ENCODE measurements around the gene CXCL12.

The CXCL12 gene

GRCh38 chr10:44356139-44357022, 28.5 kb downstream of the CXCL12 start:
- Histone ChIP-seq H4K20me1 (ENCODE audit: insufficient read depth, low read length) (no peaks in the 10 kb centered on the region), H2AFZ (ENCODE audit: low read depth, low read length) (0 out of 2 replicates have a peak overlapping the region, but pooled peaks have one; percentile 30), H3K36me3 (replicated peaks; ENCODE audit: low read depth, low read length) (no peaks in the 10 kb centered on the region), H3K27ac (ENCODE audit: low read length) (no peak overlapping the region), H3K4me2 (ENCODE audit: low read length) (peak overlapping the region; percentile 63), H3K27me3 (ENCODE audit: low read depth, low read length) (no peaks in the 10 kb centered on the region), H3K9ac (ENCODE audit: low read length) (no peak overlapping the region), H3K4me3 (ENCODE audit: low read length) (peak overlapping the region; percentile 31; the same call in 1 of the 2 replicates), H3K4me1 (ENCODE audit: low read length) (peaks cover 16% of the 10 kb centered on the region), H3K9me3 (ENCODE audit: insufficient read depth, low read length) (no peaks in the 10 kb centered on the region), H3K79me2 (ENCODE audit: low read length) (no peaks in the 10 kb centered on the region)
- no peak for TF ChIP-seq EZH2phosphoT487 (IDR thresholded peaks at IDR 0.05; ENCODE audit: low read depth)
- TF ChIP-seq CTCF (IDR thresholded peaks at IDR 0.05; ENCODE audit: low read depth, low read length): no peak

- TF ChIP-seq EZH2phosphoT487 (IDR thresholded peaks at IDR 0.05; ENCODE audit: low read depth) (no peak), CTCF (IDR thresholded peaks at IDR 0.05; ENCODE audit: low read depth, low read length) (no peak)
- Histone ChIP-seq H4K20me1 (ENCODE audit: insufficient read depth, low read length) (no peaks in the 10 kb centered on the region), H3K36me3 (replicated peaks; ENCODE audit: low read depth, low read length) (no peaks in the 10 kb centered on the region), H2AFZ (ENCODE audit: low read depth, low read length) (no peak overlapping the region), H3K27ac (ENCODE audit: low read length) (no peak overlapping the region), H3K9ac (ENCODE audit: low read length) (no peak overlapping the region), H3K4me3 (ENCODE audit: low read length) (no peak overlapping the region), H3K4me2 (ENCODE audit: low read length) (no peak overlapping the region), H3K4me1 (ENCODE audit: low read length) (peaks cover 16% of the 10 kb centered on the region), H3K9me3 (ENCODE audit: insufficient read depth, low read length) (no peaks in the 10 kb centered on the region), H3K27me3 (ENCODE audit: low read depth, low read length) (no peaks in the 10 kb centered on the region), H3K79me2 (ENCODE audit: low read length) (no peaks in the 10 kb centered on the region)
Measured at GRCh38 chr10:44355630-44356029, 29.3 kb downstream of the CXCL12 start.

GRCh38 chr10:44354771-44355170, 30.1 kb downstream of the CXCL12 start:
- Histone ChIP-seq H3K4me2 (ENCODE audit: low read length) (no peak overlapping the region), H2AFZ (ENCODE audit: low read depth, low read length) (no peak overlapping the region), H3K36me3 (replicated peaks; ENCODE audit: low read depth, low read length) (no peaks in the 10 kb centered on the region), H3K27me3 (ENCODE audit: low read depth, low read length) (no peaks in the 10 kb centered on the region), H3K9me3 (ENCODE audit: insufficient read depth, low read length) (no peaks in the 10 kb centered on the region), H4K20me1 (ENCODE audit: insufficient read depth, low read length) (no peaks in the 10 kb centered on the region), H3K9ac (ENCODE audit: low read length) (no peak overlapping the region), H3K4me3 (ENCODE audit: low read length) (no peak overlapping the region), H3K4me1 (ENCODE audit: low read length) (peaks cover 16% of the 10 kb centered on the region), H3K27ac (ENCODE audit: low read length) (no peak overlapping the region), H3K79me2 (ENCODE audit: low read length) (no peaks in the 10 kb centered on the region)
- TF ChIP-seq EZH2phosphoT487 (IDR thresholded peaks at IDR 0.05; ENCODE audit: low read depth) (no peak), CTCF (IDR thresholded peaks at IDR 0.05; ENCODE audit: low read depth, low read length) (no peak)

GRCh38 chr10:44353721-44354120, 31.2 kb downstream of the CXCL12 start:
- H3K79me2 ChIP-seq (ENCODE audit: low read length): no peaks in the 10 kb centered on the region
- H3K4me1 ChIP-seq (ENCODE audit: low read length): peaks cover 16% of the 10 kb centered on the region
- H3K27ac ChIP-seq (ENCODE audit: low read length): no peak overlapping the region
- no peaks in the 10 kb centered on the region for H3K9me3 ChIP-seq (ENCODE audit: insufficient read depth, low read length)
- H2AFZ ChIP-seq (ENCODE audit: low read depth, low read length): no peak overlapping the region
- H3K27me3 ChIP-seq (ENCODE audit: low read depth, low read length): no peaks in the 10 kb centered on the region
- H3K4me3 ChIP-seq (ENCODE audit: low read length): no peak overlapping the region
- H3K4me2 ChIP-seq (ENCODE audit: low read length): no peak overlapping the region
- H3K9ac ChIP-seq (ENCODE audit: low read length): no peak overlapping the region
- no peak for TF ChIP-seq CTCF (IDR thresholded peaks at IDR 0.05; ENCODE audit: low read depth, low read length)
- no peak for TF ChIP-seq EZH2phosphoT487 (IDR thresholded peaks at IDR 0.05; ENCODE audit: low read depth)
- no peaks in the 10 kb centered on the region for H3K36me3 ChIP-seq (replicated peaks; ENCODE audit: low read depth, low read length)
- H4K20me1 ChIP-seq (ENCODE audit: insufficient read depth, low read length): no peaks in the 10 kb centered on the region

Measured in OCI-LY3 (cell line).